ENCODE data around the gene XDH. TPM values are rescaled to one million over a fixed set of nuclear protein-coding genes. Genes with fewer than 3 reads are reported as not detected.

Gene XDH
- total RNA-seq, 2 donors from 2014 or later: 0.08 TPM; not detected in 1

DNA sequence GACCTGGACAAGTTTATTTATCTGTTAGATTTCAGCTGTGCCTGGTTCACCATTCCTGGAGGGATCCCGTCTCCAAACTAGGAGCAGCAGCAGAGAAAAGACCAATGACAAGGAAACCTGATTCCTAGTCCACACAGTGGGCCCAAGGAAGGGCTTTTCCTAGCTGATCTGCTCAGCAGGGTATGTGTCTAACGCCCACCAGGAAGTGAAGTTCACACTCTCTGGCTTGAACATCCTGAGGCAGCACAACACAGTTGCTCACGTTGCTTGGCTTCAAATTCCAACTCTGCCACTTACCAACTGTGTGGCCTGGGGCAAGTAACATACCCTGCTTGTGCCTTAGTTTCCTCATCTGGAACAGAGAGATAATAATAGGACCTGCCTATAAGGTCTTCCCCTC, 42.9 kb downstream of the XDH start:
- no peak overlapping the region for H3K4me3 Mint-ChIP-seq
- peaks cover 2 to 10% of the 10 kb centered on the region in 2 donors for H3K27me3 Mint-ChIP-seq
- H3K36me3 Mint-ChIP-seq: no peaks in the 10 kb centered on the region
- no peak for DNase-seq (ENCODE audit: low spot score)
- no peaks in the 10 kb centered on the region for H3K4me1 Mint-ChIP-seq (ENCODE audit: low read depth in 2 of 2)
- no peak for ATAC-seq
- no peaks in the 10 kb centered on the region for H3K9me3 Mint-ChIP-seq
- no peak overlapping the region for H3K27ac Mint-ChIP-seq

DNA sequence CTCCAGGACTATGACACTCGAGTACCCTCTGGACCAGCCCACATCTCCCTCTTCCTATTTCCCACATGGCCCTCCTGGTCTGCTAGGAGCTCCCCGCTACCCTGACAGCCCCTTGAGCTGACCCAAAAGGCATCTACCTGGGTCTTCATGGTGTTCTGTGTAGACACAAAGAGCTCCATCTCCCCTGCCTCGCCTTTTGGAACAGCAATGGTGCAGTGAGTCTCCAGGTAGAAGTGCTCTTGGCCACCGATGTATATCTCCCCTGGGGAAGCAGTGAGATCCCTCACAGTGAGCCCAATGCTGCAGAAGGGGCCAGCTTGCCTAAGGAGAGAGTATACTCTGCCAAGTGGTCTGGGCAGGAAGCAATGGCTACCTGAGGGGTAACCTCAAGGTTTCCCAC, 47.8 kb downstream of the XDH start:
- H3K4me1 Mint-ChIP-seq (ENCODE audit: low read depth in 2 of 2): no peaks in the 10 kb centered on the region
- H3K4me3 Mint-ChIP-seq: no peak overlapping the region
- no peaks in the 10 kb centered on the region for H3K9me3 Mint-ChIP-seq
- H3K27me3 Mint-ChIP-seq: peaks cover 2 to 10% of the 10 kb centered on the region in 2 donors
- DNase-seq (ENCODE audit: low spot score) (no peak), ATAC-seq (peak in 1 of 2 donors; percentile 43)
- no peaks in the 10 kb centered on the region for H3K36me3 Mint-ChIP-seq
- H3K27ac Mint-ChIP-seq: no peak overlapping the region

DNA sequence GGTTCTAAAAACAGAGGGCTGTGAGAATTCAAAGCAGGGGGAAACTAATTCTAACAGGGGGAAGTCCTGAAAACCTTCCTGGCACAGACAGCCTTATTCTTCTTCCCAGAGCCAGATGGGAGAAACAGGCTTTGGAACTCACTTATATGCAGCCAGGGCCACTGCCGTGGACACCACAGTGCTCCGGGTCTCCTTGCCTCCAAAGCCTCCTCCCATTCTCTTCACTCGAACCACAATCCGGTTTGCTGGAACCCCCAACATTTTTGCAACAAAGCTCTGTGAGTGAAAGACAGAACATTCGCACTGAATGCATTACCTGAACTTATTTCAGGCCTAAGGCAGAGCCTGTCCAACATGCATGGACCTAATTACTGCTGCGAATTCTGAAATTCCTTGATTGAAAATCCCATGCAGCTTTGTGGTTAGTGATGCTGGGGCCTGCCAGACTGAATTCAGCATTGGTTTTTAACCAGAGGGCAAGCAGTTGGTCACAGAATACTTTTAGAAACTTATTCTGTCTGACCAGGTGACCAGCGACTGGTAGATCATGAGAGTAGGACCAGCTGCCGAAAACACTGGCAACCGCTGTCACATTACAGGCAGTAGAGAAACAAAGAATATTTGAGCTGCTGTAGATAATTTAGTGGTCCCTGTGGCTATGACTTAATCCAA, 48.6 kb downstream of the XDH start:
- Mint-ChIP-seq H3K4me3 (no peak overlapping the region), H3K36me3 (no peaks in the 10 kb centered on the region)
- ATAC-seq: no peak

DNA sequence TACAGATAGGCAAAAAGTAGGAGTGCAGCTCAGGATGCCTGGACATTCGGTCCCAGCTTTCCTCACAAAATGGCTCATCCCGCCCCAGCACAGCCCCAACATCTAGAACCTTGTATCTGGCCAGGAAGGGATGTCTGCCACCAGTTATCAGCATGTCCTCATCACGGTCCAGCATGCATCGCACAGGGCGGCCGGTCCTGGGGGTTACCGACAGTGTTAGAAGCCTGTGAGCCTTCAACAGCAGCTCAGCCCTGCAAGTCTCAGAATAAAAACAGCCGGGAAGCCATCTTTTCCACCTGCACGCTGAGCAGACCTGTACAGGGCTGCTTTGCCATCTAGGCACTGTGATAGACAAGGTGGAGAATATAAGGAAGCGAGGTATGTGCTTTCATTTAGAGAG, 49.2 kb downstream of the XDH start:
- no peak overlapping the region for H3K4me3 Mint-ChIP-seq

More for the DNA sequence above, 48.6 kb downstream of the XDH start:
- Mint-ChIP-seq H3K9me3 (no peaks in the 10 kb centered on the region), H3K4me1 (ENCODE audit: low read depth in 2 of 2) (no peaks in the 10 kb centered on the region), H3K27ac (no peak overlapping the region), H3K27me3 (peaks cover 2 to 10% of the 10 kb centered on the region in 2 donors)
- DNase-seq (ENCODE audit: low spot score): peak; percentile 6

DNA sequence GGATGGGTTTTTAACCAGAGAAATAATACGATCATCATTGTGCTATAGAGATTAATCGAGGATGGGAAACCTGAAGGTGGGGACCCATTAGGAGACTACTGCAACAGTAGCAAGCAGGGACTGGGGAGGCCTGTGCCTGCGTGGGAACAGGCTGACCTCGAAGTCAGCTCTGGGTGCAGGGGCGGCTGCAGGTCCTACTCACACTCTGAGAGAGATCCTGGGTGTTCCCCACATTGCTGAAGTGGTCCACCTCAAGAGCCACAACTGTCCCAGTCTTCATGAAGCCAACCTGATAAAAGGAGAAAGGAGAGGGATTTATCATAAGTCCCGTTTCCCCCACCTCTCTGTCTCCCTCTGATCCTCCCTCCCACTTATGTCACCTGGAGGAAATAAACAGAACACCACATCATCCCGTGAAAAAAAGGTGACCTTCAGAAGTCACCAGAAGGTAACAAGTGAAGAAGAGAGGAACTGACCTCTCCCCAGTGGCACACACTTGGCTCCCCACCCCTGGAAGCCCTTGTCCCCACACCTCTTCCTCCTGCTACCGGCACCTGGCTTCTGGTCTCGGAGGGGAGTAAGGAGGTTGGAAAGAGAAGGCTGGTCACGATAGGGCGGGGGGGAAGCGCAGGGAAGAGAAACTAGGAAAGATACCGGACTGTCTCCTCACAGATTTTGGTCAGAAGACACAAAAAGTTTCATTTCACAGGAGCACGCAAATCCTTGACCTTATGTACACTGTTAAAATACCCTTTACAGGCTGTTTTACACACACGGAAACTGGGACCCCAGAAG, 50.4 kb downstream of the XDH start:
- peak; percentile 54 for DNase-seq (ENCODE audit: low spot score)
- ATAC-seq: no peak
- Mint-ChIP-seq H3K36me3 (no peaks in the 10 kb centered on the region), H3K4me3 (no peak overlapping the region), H3K4me1 (ENCODE audit: low read depth in 2 of 2) (no peaks in the 10 kb centered on the region), H3K27ac (no peak overlapping the region), H3K27me3 (peaks cover 7 to 17% of the 10 kb centered on the region in 2 donors), H3K9me3 (no peaks in the 10 kb centered on the region)

More for the DNA sequence above, 49.2 kb downstream of the XDH start:
- Mint-ChIP-seq H3K9me3 (no peaks in the 10 kb centered on the region), H3K36me3 (no peaks in the 10 kb centered on the region), H3K27me3 (peaks cover 6 to 10% of the 10 kb centered on the region in 2 donors), H3K4me1 (ENCODE audit: low read depth in 2 of 2) (no peaks in the 10 kb centered on the region), H3K27ac (no peak overlapping the region)
- DNase-seq (ENCODE audit: low spot score) (peak; percentile 29), ATAC-seq (no peak)

DNA sequence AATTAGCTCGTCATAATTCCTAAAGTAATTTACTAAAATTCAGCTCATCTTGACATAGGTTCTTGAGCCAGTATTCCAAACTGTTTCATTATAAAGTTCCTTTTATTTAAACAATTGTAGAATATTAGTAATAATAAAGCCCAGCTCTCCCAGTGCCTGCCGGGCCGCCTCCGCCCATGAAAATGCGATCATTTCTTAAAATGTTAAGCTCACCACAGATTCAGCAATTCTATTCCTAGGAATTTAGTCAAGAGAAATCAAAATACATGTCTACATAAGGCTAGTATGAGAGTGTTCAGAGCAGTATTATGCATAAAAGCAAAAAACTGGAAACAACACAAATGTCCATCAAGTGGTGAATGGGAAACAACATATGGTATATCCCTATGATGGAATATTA, 52.0 kb downstream of the XDH start:
- Mint-ChIP-seq H3K9me3 (no peaks in the 10 kb centered on the region), H3K4me1 (ENCODE audit: low read depth in 2 of 2) (no peaks in the 10 kb centered on the region), H3K27ac (no peak overlapping the region), H3K36me3 (no peaks in the 10 kb centered on the region), H3K4me3 (no peak overlapping the region), H3K27me3 (peaks cover 9 to 28% of the 10 kb centered on the region in 2 donors)
- ATAC-seq (no peak), DNase-seq (ENCODE audit: low spot score) (no peak)

DNA sequence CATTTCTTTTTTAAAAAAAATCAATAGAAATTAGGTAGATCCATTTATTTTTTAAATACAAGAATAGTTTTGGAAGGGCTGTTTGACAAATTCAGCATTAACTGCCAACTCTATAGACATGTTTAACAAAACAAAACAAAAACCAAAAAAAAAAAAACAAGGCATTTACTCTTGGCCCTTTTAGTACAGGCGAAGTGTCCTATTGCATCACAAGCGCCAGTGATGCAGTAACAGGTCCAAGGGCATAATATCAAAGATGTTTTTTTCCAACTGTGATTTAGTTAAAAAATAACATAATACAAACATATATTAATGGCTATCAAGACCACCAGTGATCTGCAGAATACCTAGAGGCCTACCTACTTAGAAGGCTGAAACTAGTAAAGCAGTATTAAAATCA, 55.3 kb downstream of the XDH start:
- Mint-ChIP-seq H3K4me1 (ENCODE audit: low read depth in 2 of 2) (no peaks in the 10 kb centered on the region), H3K4me3 (no peak overlapping the region)
- ATAC-seq: no peak

DNA sequence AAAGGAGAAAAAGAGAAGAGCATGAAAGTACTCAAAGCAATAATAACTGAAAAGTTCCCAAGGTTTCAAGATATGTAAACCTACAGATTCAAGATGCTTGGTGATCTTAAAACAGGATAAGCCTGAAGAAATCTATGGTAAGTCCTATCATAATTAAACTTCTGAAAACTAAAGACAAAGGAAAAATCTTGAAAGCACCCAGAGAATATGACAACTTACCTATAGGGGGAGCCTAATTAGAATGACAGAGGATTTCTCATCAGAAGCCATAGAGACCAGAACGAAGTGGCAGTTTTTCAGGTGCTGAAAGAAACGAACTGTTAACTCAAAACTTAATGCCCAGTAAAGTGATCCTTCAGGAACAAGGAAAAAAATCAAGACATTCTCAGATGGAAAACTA, 59.7 kb downstream of the XDH start:
- H3K36me3 Mint-ChIP-seq: peaks cover 4% of the 10 kb centered on the region
- H3K9me3 Mint-ChIP-seq: no peaks in the 10 kb centered on the region
- H3K27ac Mint-ChIP-seq: no peak overlapping the region
- no peak for DNase-seq (ENCODE audit: low spot score)
- peaks cover 0 to 7% of the 10 kb centered on the region in 2 donors for H3K4me1 Mint-ChIP-seq (ENCODE audit: low read depth in 2 of 2)
- peaks cover 37 to 69% of the 10 kb centered on the region in 2 donors for H3K27me3 Mint-ChIP-seq
- no peak overlapping the region for H3K4me3 Mint-ChIP-seq
- no peak for ATAC-seq

More for the DNA sequence above, 55.3 kb downstream of the XDH start:
- H3K9me3 Mint-ChIP-seq: no peaks in the 10 kb centered on the region
- H3K36me3 Mint-ChIP-seq: peaks cover 4% of the 10 kb centered on the region
- no peak for DNase-seq (ENCODE audit: low spot score)
- no peak overlapping the region for H3K27ac Mint-ChIP-seq
- peaks cover 31 to 60% of the 10 kb centered on the region in 2 donors for H3K27me3 Mint-ChIP-seq

DNA sequence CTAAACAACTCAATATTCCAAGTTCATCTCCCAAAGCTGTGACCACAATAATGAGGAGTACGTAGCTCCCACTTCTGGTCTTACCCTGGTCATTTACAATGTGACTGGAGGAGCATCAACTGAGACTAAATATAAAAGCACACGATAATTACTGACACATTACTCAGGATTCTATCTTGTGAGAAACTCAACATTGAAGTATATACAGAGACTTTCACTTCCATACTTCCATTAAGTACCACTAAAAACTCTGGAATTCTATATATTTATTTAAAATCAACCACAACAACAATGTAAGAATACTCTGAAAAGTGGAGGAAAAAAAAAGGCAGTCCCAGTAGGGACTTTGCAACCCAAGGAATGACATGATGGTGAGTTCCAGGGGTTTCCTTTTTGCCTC, 61.4 kb downstream of the XDH start:
- Mint-ChIP-seq H3K27ac (no peak overlapping the region), H3K4me1 (ENCODE audit: low read depth in 2 of 2) (peaks cover 0 to 7% of the 10 kb centered on the region in 2 donors), H3K27me3 (peaks cover 35 to 55% of the 10 kb centered on the region in 2 donors), H3K4me3 (no peak overlapping the region), H3K9me3 (no peaks in the 10 kb centered on the region), H3K36me3 (peaks cover 4% of the 10 kb centered on the region)
- ATAC-seq (no peak), DNase-seq (ENCODE audit: low spot score) (no peak)

DNA sequence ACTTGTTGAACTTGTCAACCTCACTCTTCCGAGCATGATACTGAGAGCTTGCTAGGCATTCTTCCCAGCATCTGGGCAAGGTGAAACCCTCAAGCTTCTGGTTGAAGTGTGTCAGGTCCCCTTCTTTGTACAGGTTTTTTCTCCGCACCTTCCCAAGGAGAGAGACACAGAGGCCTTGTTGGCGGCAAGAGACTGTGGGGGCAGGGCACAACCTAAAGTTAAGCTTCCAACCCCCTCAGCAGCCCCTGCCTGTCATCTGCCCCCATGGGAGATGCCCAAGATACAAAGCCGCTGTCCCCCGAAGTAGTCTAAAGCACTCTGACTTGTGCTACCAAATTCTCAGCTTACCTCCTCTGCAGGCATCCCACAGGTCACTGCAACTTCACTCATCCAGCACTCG, 64.9 kb downstream of the XDH start:
- Mint-ChIP-seq H3K4me1 (ENCODE audit: low read depth in 2 of 2) (peaks cover 0 to 7% of the 10 kb centered on the region in 2 donors), H3K36me3 (no peaks in the 10 kb centered on the region), H3K9me3 (no peaks in the 10 kb centered on the region), H3K27me3 (peaks cover 23 to 32% of the 10 kb centered on the region in 2 donors), H3K27ac (no peak overlapping the region), H3K4me3 (no peak overlapping the region)
- ATAC-seq (no peak), DNase-seq (ENCODE audit: low spot score) (no peak)

DNA sequence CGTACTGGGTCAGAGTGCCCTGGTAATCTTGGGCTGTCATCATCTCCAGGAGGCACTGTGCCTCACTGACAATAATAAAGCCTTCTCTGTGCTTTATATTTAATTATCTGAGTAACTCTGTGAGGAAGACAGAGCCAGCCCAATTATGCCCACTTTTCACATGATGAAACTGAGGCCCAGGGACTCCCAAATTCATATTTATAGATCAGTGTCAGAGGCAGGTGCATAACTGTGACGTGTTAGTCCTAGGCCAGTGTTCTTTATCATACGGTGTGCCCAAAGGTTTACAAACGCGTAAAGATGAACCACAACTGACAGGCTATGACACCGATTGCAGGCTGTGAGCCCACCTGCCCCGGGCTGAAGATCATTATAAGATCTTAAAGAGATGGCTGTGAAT, 65.4 kb downstream of the XDH start:
- Mint-ChIP-seq H3K36me3 (no peaks in the 10 kb centered on the region), H3K4me3 (no peak overlapping the region), H3K27ac (no peak overlapping the region), H3K9me3 (no peaks in the 10 kb centered on the region), H3K27me3 (peaks cover 19 to 28% of the 10 kb centered on the region in 2 donors), H3K4me1 (ENCODE audit: low read depth in 2 of 2) (peaks cover 0 to 7% of the 10 kb centered on the region in 2 donors)
- no peak for DNase-seq (ENCODE audit: low spot score)
- ATAC-seq: no peak

DNA sequence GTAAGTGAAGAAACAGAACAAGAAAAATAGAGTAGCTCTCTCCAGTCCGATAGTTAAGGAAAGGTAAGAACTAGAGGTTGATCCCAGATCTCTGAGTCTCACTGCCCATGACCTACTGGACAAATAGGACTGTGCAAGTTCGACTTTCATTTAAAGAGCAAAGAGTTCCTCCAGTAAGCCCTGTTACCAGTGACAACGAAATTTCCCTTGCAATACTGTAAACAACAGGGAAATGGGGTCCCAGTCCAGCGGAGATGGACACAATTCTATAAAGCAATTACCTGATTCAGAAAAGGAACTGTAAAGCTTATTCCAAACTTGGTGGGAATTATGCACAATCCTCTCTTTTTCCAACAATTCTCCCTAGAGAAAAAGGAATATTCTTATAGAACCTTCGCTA, 65.9 kb downstream of the XDH start:
- H3K9me3 Mint-ChIP-seq: no peaks in the 10 kb centered on the region
- no peak overlapping the region for H3K4me3 Mint-ChIP-seq
- H3K27me3 Mint-ChIP-seq: peaks cover 21 to 24% of the 10 kb centered on the region in 2 donors
- no peaks in the 10 kb centered on the region for H3K36me3 Mint-ChIP-seq
- ATAC-seq (no peak), DNase-seq (ENCODE audit: low spot score) (no peak)
- no peak overlapping the region for H3K27ac Mint-ChIP-seq
- H3K4me1 Mint-ChIP-seq (ENCODE audit: low read depth in 2 of 2): peaks cover 0 to 7% of the 10 kb centered on the region in 2 donors

DNA sequence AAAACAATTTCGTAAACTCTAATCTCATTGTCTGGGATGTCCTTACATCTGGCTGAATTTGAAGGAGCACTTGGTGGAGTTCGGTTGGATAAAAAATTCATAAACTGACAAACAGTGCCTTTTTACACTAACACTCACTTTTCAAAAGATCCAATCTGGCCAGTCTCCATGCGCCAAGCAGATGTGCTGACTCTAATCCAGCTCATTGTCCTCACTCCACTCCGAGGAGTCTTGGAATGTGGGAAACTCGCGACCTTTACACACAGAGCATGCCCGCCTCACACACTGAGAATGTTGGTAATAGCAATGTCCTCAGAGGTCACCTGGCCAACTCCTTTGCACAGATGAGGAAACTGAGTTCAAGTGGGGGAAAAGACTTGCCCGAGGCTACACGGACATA, 66.8 kb downstream of the XDH start:
- Mint-ChIP-seq H3K27me3 (peaks cover 21 to 24% of the 10 kb centered on the region in 2 donors), H3K27ac (no peak overlapping the region), H3K4me1 (ENCODE audit: low read depth in 2 of 2) (peaks cover 0 to 7% of the 10 kb centered on the region in 2 donors), H3K36me3 (no peaks in the 10 kb centered on the region), H3K4me3 (no peak overlapping the region), H3K9me3 (no peaks in the 10 kb centered on the region)
- DNase-seq (ENCODE audit: low spot score): no peak
- peak in 1 of 2 donors; percentile 26 for ATAC-seq

DNA sequence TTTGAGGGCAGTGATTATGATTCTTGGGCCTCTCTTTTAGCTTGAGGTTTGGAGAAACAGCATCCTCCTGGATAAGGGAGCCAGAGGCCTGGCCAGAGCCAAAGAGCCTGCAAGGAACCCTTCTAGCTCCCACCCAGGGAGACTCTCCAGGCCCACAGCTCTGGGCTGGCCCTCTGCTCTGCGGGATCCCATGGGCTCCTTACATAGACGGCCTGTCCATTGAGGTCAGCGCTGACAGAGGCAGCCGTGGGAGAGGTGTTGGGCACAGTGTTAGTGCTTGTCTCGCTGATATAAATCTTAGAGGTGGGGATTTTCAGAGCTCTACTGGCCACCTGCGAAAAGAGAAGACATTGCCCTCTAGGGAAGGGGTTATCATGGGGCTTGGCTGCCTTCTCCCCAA, 67.2 kb downstream of the XDH start:
- Mint-ChIP-seq H3K27me3 (peaks cover 19 to 20% of the 10 kb centered on the region in 2 donors), H3K9me3 (no peaks in the 10 kb centered on the region), H3K4me3 (no peak overlapping the region), H3K27ac (no peak overlapping the region), H3K4me1 (ENCODE audit: low read depth in 2 of 2) (peaks cover 0 to 4% of the 10 kb centered on the region in 2 donors), H3K36me3 (no peaks in the 10 kb centered on the region)
- DNase-seq (ENCODE audit: low spot score): no peak
- ATAC-seq: peak in 1 of 2 donors; percentile 13

Data from natural killer cell treated with Interleukin-12 subunit alpha and Interleukin-12 subunit beta and Interleukin-15 and Interleukin-18, amount 100 ng/mL, for 72 hours (primary cell).